ENCODE measurements around the gene GSK3A. TPM values are rescaled to one million over a fixed set of nuclear protein-coding genes. Genes with fewer than 3 reads are reported as not detected.
"Not testable (repeated sequence)": the region's sequence is repeated elsewhere in the genome, so short reads cannot be mapped to it uniquely, and the experiment has no call there.

The GSK3A gene
- total RNA-seq, 1 experiment from 2014 or later: 32.2 TPM

DNA sequence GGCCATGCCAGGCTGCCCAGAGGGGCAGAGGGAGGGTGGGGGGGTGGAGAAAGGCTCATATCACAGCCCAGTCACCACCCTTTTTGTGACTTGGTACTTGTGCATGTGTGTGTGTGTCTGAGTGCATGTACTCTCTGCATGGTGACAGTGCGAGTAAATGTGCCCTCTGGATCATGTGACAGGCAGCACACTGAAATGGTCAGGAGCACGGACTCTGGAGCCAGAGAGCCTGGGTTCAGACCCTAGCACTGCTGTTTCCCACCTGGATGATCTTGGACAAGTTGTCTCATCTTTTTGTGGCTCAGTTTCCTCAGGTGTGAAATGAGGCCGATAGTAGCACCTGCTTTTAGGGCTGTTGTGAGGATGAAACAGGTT, 28.6 kb upstream of the GSK3A start:
- no peak for DNase-seq (ENCODE audit: low read depth)
- in situ Hi-C loops (cut with HindIII; ENCODE audit: low pct_unique_long_range_greater_than_20kb, low sequenced_read_pairs): no loop called here

DNA sequence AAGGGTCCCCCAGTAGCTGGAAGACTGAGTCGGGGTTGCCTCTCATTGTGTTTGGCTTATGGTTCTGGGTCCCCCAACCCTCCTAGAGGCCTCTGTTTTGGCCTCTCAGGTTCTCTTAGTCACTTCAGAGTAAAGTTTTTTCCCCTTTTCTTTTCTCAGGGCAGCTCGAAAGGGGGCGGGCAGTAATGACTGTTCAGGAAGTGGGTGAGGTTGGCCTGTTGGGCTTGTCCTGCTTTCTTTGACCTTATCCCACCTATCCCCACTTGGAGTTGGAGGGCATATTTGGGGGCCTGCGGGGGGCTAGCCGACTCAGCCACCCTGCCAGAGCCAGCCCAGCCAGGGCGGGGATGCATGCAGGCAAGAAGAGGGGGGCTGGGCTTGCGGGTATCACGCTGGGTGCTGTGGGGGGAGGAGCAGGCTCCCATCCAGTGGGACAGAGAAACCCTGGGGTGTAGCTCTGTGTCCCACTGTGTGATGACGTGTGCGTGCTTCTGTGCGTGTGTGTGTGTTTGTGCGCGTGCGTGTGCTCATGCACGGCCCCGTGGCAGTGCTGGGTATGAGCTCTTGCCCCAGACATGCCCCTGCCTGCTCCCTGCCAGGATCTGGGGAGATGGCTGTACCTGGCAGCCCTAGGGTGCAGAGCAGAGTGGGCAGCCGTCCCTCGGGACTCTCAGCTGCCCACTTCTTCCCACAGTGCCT, 28.1 kb upstream of the GSK3A start:
- in situ Hi-C loops (cut with HindIII; ENCODE audit: low pct_unique_long_range_greater_than_20kb, low sequenced_read_pairs): no loop called here
- peak; percentile 80 for DNase-seq (ENCODE audit: low read depth)

DNA sequence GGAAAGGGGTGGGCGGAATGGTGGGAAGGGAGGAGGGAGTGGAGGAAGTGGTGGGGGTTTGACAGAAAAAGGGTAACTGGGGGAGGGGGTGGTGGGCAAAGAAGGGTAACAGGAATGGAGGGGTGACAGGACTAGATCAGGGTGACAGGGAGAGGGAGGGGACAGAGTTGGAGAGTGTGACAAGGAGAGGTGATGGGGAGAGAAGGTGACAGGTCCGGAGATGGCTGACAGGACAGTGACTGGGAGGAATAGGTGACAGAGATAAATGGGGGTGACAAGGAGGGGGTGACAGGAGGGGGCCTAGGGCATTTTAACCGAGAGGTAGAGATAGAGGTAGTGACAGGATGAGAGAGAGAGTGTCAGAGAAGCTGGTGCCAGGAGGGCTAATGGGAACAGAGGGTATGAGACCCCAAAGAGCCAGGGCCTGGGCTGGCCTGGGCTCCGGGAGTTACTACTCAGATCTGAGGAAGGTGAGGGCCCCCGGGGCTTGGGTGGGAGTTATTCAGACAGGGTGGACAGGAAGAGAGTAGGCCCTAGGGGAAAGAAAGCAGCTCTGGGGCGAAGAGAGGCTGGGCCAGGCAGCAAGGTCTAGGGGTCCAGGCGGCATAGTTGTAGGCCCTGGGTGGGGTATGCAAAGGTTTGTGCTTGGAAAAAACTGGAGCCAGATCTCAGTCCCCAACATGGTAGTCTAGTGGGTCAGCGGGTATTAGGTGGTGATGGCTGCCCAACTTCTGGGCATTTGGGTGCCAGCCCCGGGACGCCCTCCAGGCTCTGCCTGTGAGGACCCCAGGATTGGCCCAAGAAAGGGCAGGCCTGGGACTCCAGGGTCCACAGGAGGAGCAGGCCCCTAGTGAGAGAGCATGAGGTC, 27.3 kb upstream of the GSK3A start:
- in situ Hi-C loops (cut with HindIII; ENCODE audit: low pct_unique_long_range_greater_than_20kb, low sequenced_read_pairs): no loop called here
- DNase-seq (ENCODE audit: low read depth): no peak

DNA sequence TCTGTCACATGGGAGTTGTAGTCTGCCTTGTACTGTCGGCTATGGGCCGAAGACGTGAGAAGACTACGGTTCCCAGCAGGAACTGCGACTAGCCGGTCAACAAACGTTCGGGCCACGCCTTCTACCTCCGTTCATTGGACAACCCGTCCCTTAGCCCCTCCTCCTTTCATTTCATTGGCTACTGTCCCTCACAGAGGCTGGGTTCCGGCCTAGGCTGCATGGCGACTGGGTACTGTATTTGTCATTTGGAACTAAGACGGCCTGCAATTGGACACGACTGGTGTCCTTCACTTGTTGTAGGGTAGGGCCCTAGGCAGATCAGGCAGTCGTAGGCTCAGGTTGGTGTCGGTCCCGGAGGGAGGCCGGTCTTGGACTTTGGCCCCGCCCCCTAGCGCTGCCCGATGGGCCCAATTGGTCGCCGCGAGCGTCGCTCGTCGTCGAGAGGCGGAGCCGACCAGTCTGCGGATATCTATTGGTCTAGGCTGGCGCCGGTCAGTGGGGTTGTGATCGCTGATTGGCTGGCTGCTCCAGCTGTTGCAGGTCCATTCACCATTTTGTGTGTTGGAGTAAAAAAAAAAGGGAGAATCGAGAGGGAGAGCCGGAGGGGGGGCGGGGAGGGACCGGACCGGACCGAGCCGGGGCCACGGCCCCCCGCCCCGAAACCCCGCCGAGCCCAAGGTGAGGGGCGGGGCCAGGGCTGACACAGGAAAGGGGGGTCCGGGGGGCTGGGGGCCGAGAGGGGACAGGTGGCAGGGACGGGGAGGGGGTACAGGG, 26.5 kb upstream of the GSK3A start, which contains the start of gene CIC:
TSS of gene CIC (plus strand) at position 549 of the 774 bp plus-strand sequence. CDS start 2,532 bp downstream, outside the sequence.
- peak; percentile 100 for DNase-seq (ENCODE audit: low read depth)
- in situ Hi-C loops (cut with HindIII; ENCODE audit: low pct_unique_long_range_greater_than_20kb, low sequenced_read_pairs): no loop called here

DNA sequence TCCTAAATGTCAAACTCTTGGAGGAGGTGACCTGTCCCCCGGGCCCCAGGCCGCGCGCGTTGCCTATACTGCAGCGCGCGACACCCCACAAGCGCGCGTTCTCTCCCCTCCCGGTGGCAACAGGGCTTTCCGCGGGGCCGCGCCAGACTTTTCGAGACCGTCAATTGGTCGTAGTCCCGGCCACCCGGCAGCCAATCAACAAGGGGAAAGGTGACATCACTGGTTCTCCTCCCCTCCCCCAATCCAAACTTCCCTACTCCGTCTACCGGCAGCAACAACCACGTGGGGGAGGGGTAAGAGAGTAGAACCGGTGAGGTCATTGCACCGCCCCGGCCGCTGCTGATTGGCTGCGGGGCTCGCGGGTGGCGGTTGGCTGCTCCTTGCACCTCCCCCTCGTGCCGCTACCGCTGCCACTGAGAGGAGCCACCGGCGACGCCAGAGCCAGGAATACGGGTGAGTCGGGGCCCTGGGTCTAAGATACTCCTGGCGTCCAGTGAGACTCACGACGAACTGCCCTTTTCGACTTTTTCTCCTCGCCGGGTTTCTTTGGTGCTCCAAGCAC, 25.8 kb upstream of the GSK3A start:
- peak; percentile 100 for DNase-seq (ENCODE audit: low read depth)
- in situ Hi-C loops (cut with HindIII; ENCODE audit: low pct_unique_long_range_greater_than_20kb, low sequenced_read_pairs): no loop called here

DNA sequence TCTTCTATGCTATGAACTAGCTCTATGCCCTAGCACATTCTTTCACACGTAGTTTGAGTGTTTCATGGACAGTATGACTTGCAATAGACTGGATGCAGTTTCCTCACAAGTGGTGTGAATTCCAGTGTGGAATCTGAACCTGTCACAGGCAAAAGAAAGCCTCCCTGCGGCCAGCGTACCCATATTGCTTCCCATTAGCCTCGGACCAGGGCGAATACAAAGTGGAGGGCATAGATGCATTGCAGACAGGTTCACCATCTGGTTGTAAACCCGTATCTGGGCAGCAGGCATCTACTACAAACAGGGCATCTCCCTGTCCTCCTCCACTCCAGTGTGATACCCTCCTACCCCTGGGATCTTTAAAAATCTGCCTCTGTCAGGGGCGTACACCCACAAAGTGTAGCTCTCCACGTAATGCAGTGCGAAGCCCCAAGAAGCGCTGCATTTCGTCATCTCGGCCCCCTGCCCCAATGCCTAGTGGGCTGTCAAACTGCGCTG, 25.3 kb upstream of the GSK3A start:
- no peak for DNase-seq (ENCODE audit: low read depth)
- in situ Hi-C loops (cut with HindIII; ENCODE audit: low pct_unique_long_range_greater_than_20kb, low sequenced_read_pairs): no loop called here

DNA sequence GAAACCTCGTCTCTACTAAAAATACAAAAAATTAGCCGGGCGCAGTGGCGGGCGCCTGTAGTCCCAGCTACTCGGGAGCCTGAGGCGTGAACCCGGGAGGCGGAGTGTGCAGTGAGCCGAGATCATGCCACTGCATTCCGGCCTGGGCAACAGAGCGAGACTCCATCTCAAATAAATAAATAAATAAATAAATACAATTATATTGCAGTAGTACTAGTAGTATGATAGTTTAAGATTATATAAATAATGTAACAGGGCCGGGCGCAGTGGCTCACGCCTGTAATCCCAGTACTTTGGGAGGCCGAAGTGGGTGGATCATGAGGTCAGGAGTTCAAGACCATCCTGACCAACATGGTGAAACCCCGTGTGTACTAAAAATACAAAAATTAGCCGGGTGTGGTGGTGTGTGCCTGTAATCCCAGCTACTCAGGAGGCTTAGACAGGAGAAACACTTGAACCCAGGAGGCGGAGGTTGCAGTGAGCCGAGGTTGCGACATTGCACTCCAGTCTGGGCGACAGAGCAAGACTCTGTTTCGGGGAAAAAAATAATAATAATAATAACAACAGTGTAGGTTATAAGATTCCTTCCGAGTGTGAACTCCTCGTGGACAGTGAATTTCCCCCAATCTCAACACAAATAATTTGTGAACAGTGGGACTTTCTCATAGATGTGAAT, 24.7 kb upstream of the GSK3A start:
- in situ Hi-C loops (cut with HindIII; ENCODE audit: low pct_unique_long_range_greater_than_20kb, low sequenced_read_pairs); DNase-seq (ENCODE audit: low read depth): not testable (repeated sequence)

DNA sequence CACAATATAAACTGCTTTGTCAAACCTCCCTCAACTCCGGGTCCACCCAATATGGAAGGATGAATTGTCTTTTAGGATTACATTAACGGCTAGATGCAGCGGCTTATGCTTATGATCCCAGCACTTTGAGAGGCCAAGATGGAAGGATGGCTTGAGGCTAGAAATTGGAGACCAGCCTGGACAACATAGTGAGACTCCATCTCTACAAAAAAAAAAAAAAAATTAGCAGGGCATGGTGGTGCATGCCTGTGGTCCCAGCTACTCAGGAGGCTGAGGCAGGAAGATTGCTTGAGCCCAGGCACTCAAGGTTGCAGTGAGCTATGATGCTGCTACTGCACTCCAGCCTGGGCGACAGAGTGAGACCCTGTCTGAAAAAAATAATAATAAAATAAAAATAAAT, 23.7 kb upstream of the GSK3A start:
- in situ Hi-C loops (cut with HindIII; ENCODE audit: low pct_unique_long_range_greater_than_20kb, low sequenced_read_pairs); DNase-seq (ENCODE audit: low read depth): not testable (repeated sequence)

DNA sequence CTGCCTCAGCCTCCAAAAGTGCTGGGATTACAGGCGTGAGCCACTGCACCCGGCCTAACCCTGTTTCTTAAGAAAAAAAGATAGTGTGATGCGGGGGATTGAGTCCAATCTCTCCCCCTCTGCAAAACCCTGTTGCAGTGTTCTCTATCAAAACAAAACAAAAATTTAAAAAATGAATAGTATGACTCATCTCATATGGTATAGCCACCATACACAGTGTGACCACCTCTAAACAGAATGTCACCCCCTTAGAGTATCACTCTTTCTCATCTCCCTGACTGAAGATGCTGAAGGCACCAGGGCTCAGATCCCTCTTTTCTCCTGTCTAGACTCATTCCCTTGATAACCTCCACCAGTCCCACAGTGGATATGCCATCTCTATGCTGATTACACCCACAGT, 19.4 kb upstream of the GSK3A start:
- no peak for DNase-seq (ENCODE audit: low read depth)
- in situ Hi-C loops (cut with HindIII; ENCODE audit: low pct_unique_long_range_greater_than_20kb, low sequenced_read_pairs): no loop called here

DNA sequence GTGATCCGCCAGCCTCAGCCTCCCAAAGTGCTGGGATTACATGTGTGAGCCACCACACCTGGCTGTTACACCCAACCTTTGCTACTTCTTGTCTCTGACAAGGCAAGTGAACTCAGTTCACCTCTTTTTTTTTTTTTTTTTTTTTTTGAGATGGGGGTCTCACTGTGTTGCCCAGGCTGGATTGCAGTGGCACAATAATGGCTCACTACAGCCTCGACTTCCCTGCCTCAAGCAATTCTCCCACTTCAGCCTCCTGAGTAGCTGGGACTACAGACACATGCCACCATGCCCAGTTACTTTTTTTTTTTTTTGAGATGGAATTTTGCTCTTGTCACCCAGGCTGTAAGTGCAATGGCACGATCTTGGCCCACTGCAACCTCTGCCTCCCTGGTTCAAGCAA, 15.4 kb upstream of the GSK3A start:
- DNase-seq (ENCODE audit: low read depth); in situ Hi-C loops (cut with HindIII; ENCODE audit: low pct_unique_long_range_greater_than_20kb, low sequenced_read_pairs): not testable (repeated sequence)

DNA sequence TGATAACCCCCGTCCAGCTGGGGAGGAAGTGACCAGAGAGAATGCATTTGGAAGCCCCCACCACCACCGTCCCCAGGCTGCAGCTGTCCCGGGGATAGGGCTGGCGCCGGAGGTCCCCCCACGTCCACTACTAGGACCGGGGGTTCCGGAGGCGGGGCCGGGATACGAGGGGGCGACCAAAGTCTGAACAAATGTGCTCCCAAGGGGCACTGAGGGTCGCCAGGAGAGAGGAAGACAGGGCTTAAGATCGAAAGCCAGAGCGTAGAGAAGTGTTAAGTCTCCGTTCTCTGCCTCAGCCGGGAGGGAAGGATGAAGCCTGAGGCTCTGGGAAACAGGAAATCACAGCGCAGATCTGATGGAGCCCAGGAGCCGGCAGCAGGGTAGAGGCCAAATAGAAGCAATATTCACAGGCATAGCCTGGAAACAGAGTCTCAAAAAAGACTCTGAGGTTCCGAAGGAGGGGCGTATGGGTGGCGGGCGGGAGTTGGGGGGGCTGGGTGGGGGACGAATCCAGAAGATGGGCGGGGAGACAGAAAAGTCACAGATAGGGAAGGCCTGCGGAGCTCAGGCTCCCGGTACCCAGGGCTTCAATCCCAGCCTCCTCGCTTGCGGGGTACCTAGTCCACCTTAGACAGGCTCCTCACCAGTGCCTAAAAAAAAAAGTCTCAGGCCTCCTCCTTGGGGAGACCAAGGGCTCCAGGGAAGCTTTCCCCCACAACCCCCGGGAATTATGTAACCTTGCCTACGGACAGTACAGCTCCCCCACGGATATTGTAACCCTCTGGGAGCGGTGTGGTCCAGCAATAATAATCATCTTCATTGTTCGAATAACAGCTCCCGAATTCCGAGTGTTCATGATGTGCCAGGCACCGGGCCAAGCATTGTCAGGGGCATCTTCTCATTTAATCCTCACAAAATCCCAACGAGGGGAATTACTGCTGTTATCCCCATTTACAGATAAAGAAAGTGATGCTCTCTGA, 13.7 kb upstream of the GSK3A start:
- in situ Hi-C loops (cut with HindIII; ENCODE audit: low pct_unique_long_range_greater_than_20kb, low sequenced_read_pairs): no loop called here
- DNase-seq (ENCODE audit: low read depth): no peak

DNA sequence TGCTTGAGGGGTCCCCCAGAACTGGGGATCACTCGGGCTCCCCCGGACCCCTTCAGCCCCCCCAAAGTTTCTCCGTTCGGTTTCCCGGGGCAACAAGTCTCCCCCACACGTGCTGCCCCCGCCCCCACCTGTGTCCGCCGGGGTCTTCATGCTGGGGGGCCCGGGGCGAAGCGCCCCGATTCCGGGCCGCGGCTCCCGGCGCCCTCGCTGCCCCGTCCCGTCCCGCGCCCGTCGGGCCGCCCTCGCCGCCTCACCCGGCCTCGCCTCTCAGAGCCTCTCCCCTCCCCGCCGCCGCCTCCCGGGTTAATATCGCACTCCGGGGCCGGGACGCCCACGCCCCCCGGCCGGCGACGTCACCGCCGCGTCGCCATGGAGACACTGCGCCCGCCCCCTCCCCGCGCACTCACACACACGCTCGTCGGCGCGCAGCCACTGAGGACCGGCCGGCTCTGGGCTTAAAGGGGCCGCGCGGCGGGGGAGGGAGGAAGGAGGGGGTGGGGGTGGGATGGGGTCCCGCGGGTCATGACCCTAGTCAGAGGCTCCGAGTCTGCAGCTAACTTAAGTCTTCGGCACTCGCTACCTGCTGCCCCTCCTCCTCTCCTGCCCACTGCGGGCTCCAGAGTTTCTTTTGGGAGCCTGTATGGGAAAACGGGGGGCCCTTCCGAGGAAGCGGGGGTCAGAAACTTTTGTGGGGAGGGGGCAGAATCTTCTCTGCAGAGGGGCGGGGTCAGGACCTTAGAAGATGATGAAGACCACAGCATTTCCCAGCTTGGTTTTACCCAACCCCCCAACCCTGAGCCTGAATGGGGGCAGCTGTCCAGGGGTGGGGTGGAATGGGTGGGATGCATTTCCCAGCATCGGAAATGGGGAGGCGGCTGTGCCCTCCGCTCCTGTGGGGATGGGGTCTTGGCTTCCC, 12.7 kb upstream of the GSK3A start, which contains the start of gene ERF:
TSS of gene ERF (minus strand) at position 279 of the 916 bp plus-strand sequence. CDS start at position 150, 129 bp downstream.
- in situ Hi-C loops (cut with HindIII; ENCODE audit: low pct_unique_long_range_greater_than_20kb, low sequenced_read_pairs): no loop called here
- DNase-seq (ENCODE audit: low read depth): peak; percentile 91

DNA sequence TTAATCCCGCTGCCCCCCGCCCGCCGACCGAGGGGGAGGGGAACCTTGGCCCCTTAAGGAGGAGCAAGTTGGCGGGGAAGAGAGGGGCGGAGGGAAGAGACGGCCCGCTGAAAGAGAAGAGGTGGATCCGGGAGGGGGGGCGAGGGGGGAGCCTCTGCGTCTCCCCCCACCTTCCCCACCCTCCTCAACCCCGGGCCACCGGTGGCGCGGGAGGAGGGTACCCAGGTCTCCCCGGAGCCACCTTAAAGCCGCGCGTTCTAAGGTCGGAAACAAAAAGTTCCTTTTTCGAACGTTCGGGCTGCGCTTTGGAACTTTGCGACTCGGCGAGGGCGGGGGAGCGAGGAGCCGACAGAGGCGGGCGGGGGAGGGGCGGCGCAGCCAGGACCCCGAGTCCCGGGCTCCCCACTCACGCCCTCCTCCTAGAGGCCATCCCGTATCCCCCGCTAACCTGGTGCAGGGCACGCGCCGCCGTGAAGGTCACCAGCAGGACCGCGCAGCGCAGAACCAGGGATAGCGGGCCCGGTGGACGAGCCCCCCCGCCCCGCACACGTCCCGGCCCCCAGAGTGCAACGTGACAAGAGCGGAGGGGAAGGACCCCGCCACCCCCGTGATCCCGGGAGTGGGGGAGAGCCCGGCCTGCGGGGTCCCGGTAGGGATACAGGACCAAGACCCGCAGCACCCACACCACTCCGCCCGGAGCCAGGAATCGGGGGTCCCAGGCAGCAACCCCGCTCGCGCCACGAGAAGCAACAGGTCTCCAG, 11.9 kb upstream of the GSK3A start:
- in situ Hi-C loops (cut with HindIII; ENCODE audit: low pct_unique_long_range_greater_than_20kb, low sequenced_read_pairs): no loop called here
- peak; percentile 79 for DNase-seq (ENCODE audit: low read depth)

DNA sequence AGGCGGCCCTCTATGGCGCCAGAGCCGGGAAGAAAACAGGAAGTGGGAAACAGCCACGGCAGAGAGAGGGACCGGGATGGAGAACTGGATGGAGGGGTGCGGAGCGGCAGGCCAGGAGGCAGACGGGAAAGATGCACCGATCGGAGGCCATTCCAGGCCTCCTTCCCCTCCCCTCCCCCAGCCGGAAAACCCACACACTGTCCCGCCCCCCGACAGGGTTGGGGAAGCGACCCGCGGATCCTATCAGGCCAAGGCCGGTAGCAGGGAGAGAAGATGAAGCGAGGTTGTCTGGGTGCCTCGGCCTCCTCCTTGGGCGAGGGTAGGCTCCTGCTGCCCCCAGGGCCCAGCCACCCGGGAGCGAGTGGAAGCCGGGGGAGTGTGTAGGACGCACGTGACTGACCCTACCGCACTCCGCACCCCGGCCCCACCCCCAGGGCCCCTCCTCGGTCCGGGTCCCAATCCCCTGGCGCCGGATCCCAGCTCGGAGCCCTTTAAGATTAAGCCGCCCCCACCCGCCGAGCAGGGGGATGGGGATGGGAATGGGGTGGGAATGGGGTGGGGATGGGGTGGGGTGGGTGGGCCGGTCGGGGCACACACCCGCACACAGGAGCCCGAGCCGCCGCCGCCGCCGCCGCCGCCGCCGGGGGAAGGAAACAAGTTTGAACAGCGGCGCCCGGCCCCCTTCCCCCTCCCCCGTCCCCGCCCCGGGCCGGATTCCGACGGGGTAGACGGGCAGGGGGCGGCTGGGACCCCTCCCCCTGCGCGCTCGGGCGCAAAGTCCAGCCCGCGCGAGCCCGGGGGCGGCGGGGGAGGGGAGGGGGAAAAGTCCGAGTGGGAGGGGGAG, 11.1 kb upstream of the GSK3A start:
- peak; percentile 45 for DNase-seq (ENCODE audit: low read depth)
- in situ Hi-C loops (cut with HindIII; ENCODE audit: low pct_unique_long_range_greater_than_20kb, low sequenced_read_pairs): no loop called here
